ENCODE measurements around the gene MARCHF7. TPM values are rescaled to one million over a fixed set of nuclear protein-coding genes. Genes with fewer than 3 reads are reported as not detected.

The MARCHF7 gene
- total RNA-seq, 2 donors from 2014 or later = 105 to 125 TPM

DNA sequence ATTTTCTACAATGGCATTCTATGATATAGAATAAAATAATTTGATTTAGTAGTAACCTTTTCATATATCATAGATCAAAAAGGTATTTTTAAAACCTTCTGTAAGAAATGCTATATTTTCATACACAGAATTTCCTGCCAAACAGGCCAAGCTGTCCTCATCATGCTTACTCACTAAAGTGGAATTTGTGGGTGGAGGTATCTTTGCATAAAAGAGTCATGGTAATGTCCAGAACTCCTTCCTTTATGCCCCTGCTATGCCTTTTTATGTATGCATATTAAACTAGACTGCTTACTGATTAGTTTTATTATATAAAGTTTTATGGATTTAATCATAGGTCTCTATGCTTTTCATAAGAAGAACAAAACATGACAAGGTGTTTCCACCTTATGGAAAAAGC is 27.5 kb upstream of the MARCHF7 start:
- no peak overlapping the region for H3K4me3 ChIP-seq (ENCODE audit: low read length)
- DNase-seq = no peak
- Mint-ChIP-seq H3K27me3 (ENCODE audit: insufficient read depth) (no peaks in the 10 kb centered on the region), H3K9me3 (no peaks in the 10 kb centered on the region), H3K4me1 (no peaks in the 10 kb centered on the region), H3K36me3 (ENCODE audit: low read depth) (no peaks in the 10 kb centered on the region), H3K4me3 (no peak overlapping the region), H3K27ac (no peak overlapping the region)
- no peaks in the 10 kb centered on the region for H3K4me1 ChIP-seq (ENCODE audit: control insufficient read depth, insufficient read depth, low read length)
- no peaks in the 10 kb centered on the region for H3K36me3 ChIP-seq (ENCODE audit: control insufficient read depth, insufficient read depth, low read length)
- no peak for TF ChIP-seq CTCF (conservative IDR thresholded peaks at IDR 0.05)
- no peak overlapping the region for H3K27ac ChIP-seq (ENCODE audit: low read depth, low read length)
- no peaks in the 10 kb centered on the region for H3K9me3 ChIP-seq (ENCODE audit: control insufficient read depth, low read length)
- H3K27me3 ChIP-seq (ENCODE audit: control insufficient read depth, insufficient read depth, low read length, poor library complexity, severe bottlenecking) = no peaks in the 10 kb centered on the region
- H3K9ac ChIP-seq (ENCODE audit: extremely low read depth, low read length, poor library complexity, severe bottlenecking) = no peak overlapping the region

DNA sequence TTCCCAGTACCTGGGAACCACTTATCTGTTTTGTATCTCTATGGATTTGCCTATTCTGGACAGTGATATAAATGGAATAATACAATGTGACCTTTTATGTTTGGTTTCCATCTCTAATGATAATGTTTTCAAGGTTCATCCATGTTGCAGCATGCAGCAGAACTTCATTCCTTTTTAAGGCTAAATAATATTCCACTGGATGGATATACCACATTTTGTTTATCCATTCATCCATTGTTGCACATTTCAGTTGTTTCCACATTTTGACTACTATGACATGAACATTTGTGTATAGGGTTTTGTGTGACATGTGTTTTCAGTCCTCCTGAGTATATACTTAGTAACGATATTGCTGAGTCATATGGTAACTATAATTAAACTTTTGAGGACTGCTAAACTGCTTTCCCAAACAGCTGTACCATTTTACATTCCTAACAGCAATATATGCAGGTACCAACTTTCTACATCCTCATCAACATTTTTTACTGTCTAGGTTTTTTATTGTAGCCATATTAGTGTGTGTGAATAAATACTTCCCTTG is 17.7 kb upstream of the MARCHF7 start:
- H3K4me1 Mint-ChIP-seq = no peaks in the 10 kb centered on the region
- no peaks in the 10 kb centered on the region for H3K36me3 ChIP-seq (ENCODE audit: control insufficient read depth, insufficient read depth, low read length)
- no peaks in the 10 kb centered on the region for H3K27me3 ChIP-seq (ENCODE audit: control insufficient read depth, insufficient read depth, low read length, poor library complexity, severe bottlenecking)
- no peak overlapping the region for H3K4me3 ChIP-seq (ENCODE audit: low read length)
- DNase-seq = no peak
- 100% methylated on average over 1 of the region's 1 CpG; no CpG with 5 or more reads in 1 of the 2 experiments for WGBS, 2 experiments (ENCODE audit: insufficient coverage in 1 of 2, insufficient read length in 1 of 2)
- H3K9me3 ChIP-seq (ENCODE audit: control insufficient read depth, low read length) = peaks cover 20% of the 10 kb centered on the region
- H3K27ac Mint-ChIP-seq = no peak overlapping the region
- no peaks in the 10 kb centered on the region for H3K27me3 Mint-ChIP-seq (ENCODE audit: insufficient read depth)
- no peak for TF ChIP-seq CTCF (conservative IDR thresholded peaks at IDR 0.05)
- H3K9me3 Mint-ChIP-seq = peaks cover 22% of the 10 kb centered on the region
- H3K4me3 Mint-ChIP-seq = no peak overlapping the region
- no peaks in the 10 kb centered on the region for H3K4me1 ChIP-seq (ENCODE audit: control insufficient read depth, insufficient read depth, low read length)
- peaks cover 9% of the 10 kb centered on the region for H3K36me3 Mint-ChIP-seq (ENCODE audit: low read depth)
- H3K27ac ChIP-seq (ENCODE audit: low read depth, low read length) = no peak overlapping the region
- H3K9ac ChIP-seq (ENCODE audit: extremely low read depth, low read length, poor library complexity, severe bottlenecking) = no peak overlapping the region

GRCh38 chr2:159695795-159696448 is 16.4 kb upstream of the MARCHF7 start:
- Mint-ChIP-seq H3K36me3 (ENCODE audit: low read depth) (peaks cover 13% of the 10 kb centered on the region), H3K9me3 (peaks cover 22% of the 10 kb centered on the region), H3K4me3 (no peak overlapping the region), H3K27me3 (ENCODE audit: insufficient read depth) (no peaks in the 10 kb centered on the region), H3K27ac (no peak overlapping the region), H3K4me1 (no peaks in the 10 kb centered on the region)
- TF ChIP-seq CTCF (conservative IDR thresholded peaks at IDR 0.05) = no peak
- Histone ChIP-seq H3K36me3 (ENCODE audit: control insufficient read depth, insufficient read depth, low read length) (no peaks in the 10 kb centered on the region), H3K27ac (ENCODE audit: low read depth, low read length) (no peak overlapping the region), H3K4me3 (ENCODE audit: low read length) (no peak overlapping the region), H3K4me1 (ENCODE audit: control insufficient read depth, insufficient read depth, low read length) (no peaks in the 10 kb centered on the region), H3K9ac (ENCODE audit: extremely low read depth, low read length, poor library complexity, severe bottlenecking) (no peak overlapping the region), H3K27me3 (ENCODE audit: control insufficient read depth, insufficient read depth, low read length, poor library complexity, severe bottlenecking) (no peaks in the 10 kb centered on the region), H3K9me3 (ENCODE audit: control insufficient read depth, low read length) (peaks cover 20% of the 10 kb centered on the region)
- 90 to 98% methylated on average over 2 to 4 of the region's 4 CpGs for WGBS, 2 experiments (ENCODE audit: insufficient coverage in 1 of 2, insufficient read length in 1 of 2)
- no peak for DNase-seq

Data from endodermal cell (in vitro differentiated cells).